ENCODE results near the gene TFPT.

- TF ChIP-seq, protein P1, sequence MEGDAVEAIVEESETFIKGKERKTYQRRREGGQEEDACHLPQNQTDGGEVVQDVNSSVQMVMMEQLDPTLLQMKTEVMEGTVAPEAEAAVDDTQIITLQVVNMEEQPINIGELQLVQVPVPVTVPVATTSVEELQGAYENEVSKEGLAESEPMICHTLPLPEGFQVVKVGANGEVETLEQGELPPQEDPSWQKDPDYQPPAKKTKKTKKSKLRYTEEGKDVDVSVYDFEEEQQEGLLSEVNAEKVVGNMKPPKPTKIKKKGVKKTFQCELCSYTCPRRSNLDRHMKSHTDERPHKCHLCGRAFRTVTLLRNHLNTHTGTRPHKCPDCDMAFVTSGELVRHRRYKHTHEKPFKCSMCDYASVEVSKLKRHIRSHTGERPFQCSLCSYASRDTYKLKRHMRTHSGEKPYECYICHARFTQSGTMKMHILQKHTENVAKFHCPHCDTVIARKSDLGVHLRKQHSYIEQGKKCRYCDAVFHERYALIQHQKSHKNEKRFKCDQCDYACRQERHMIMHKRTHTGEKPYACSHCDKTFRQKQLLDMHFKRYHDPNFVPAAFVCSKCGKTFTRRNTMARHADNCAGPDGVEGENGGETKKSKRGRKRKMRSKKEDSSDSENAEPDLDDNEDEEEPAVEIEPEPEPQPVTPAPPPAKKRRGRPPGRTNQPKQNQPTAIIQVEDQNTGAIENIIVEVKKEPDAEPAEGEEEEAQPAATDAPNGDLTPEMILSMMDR (IDR thresholded peaks at IDR 0.05 in 4 of 5, conservative IDR thresholded peaks at IDR 0.05 in 1 of 5): no peak
- no peak for TF ChIP-seq POLR2A (IDR thresholded peaks at IDR 0.05)
These were observed 31.0 kb downstream of the TFPT start for GRCh38 chr19:54084410-54084809.

Measured in gastrocnemius medialis (tissue), 4 donors.